ENCODE data around the gene NMS. TPM values are rescaled to one million over a fixed set of nuclear protein-coding genes. Genes with fewer than 3 reads are reported as not detected.

The NMS gene
- total RNA-seq, 1 experiment from 2014 or later, result not detected

DNA sequence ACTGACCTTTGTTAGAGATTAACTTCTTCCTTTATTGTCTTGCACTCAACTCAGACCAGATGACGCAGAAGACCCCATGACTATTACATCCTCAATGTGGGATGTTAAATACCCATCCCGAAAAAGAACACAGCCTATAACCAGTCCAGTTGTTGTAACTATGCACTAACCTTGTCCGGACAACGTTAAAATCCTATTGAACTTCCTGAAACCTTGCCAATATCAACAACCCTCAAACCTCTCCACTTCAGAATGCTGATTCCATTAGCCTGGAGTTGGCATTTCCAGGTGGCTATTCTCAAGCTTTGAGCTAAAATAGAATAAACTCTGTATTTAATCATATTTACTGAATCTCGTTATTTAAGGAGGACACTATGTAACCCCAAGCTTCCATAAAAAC lies 13.6 kb downstream of the NMS start:
- no peak overlapping the region for H3K27ac ChIP-seq (ENCODE audit: low read length)
- DNase-seq (no peak), ATAC-seq (no peak)
- no peaks in the 10 kb centered on the region for H4K20me1 ChIP-seq (ENCODE audit: low read length)
- H3K9ac ChIP-seq (ENCODE audit: low read length), result no peak overlapping the region
- no peak overlapping the region for H3K4me2 ChIP-seq (ENCODE audit: low read length)
- POLR2A ChIA-PET (ENCODE audit: unreplicated experiment), result no interaction called here
- H3K36me3 ChIP-seq (ENCODE audit: low read depth, low read length), result no peaks in the 10 kb centered on the region
- CTCF ChIA-PET, result no interaction called here
- no TSS peak for BruUV-seq (replicated peaks)
- H3F3A ChIP-seq (ENCODE audit: low read length, unreplicated experiment), result no peaks in the 10 kb centered on the region
- TF ChIP-seq, protein P1, sequence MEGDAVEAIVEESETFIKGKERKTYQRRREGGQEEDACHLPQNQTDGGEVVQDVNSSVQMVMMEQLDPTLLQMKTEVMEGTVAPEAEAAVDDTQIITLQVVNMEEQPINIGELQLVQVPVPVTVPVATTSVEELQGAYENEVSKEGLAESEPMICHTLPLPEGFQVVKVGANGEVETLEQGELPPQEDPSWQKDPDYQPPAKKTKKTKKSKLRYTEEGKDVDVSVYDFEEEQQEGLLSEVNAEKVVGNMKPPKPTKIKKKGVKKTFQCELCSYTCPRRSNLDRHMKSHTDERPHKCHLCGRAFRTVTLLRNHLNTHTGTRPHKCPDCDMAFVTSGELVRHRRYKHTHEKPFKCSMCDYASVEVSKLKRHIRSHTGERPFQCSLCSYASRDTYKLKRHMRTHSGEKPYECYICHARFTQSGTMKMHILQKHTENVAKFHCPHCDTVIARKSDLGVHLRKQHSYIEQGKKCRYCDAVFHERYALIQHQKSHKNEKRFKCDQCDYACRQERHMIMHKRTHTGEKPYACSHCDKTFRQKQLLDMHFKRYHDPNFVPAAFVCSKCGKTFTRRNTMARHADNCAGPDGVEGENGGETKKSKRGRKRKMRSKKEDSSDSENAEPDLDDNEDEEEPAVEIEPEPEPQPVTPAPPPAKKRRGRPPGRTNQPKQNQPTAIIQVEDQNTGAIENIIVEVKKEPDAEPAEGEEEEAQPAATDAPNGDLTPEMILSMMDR (conservative IDR thresholded peaks at IDR 0.05; ENCODE audit: low read depth, low read length), result no peak
- TF ChIP-seq EZH2 (IDR thresholded peaks at IDR 0.05; ENCODE audit: low read length, unreplicated experiment) (no peak), EZH2phosphoT487 (IDR thresholded peaks at IDR 0.05; ENCODE audit: borderline replicate concordance, low read length) (no peak)
- peaks cover 36% of the 10 kb centered on the region for H3K27me3 ChIP-seq (ENCODE audit: low read length)
- no peak overlapping the region for H3K4me3 ChIP-seq (ENCODE audit: low read length)
- H3K9me2 ChIP-seq (replicated peaks; ENCODE audit: low read length), result no peaks in the 10 kb centered on the region
- H2AFZ ChIP-seq (ENCODE audit: low read length), result no peak overlapping the region
- H3K79me2 ChIP-seq (ENCODE audit: low read length), result no peaks in the 10 kb centered on the region
- intact Hi-C loops (cut with micrococcal nuclease), result no loop called here
- H3K4me1 ChIP-seq (ENCODE audit: insufficient read depth, low read length), result no peaks in the 10 kb centered on the region
- no peaks in the 10 kb centered on the region for H3K9me3 ChIP-seq (ENCODE audit: low read length)

DNA sequence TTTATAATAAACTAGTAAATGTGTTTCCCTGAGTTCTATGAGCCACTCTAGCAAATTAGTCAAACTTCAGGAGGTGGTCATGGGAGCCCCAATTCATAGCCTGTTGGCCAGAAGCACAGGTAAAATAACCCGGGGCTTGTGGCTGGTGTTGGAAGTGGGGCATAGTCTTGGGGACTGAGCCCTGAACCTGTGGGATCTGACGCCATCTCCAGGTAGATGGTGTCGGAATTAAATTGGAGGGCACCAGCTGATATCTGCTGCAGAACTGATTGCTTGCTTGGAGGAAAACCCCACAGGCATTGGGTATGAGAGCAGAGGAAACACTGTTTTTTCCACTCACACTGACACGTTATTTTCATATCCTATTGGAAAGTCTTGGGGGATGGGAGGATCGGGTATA lies 14.1 kb downstream of the NMS start:
- no peaks in the 10 kb centered on the region for H3K9me3 ChIP-seq (ENCODE audit: low read length)
- ChIA-PET CTCF (no interaction called here), POLR2A (ENCODE audit: unreplicated experiment) (no interaction called here)
- H3K4me2 ChIP-seq (ENCODE audit: low read length), result no peak overlapping the region
- H3K9ac ChIP-seq (ENCODE audit: low read length), result no peak overlapping the region
- H3K79me2 ChIP-seq (ENCODE audit: low read length), result no peaks in the 10 kb centered on the region
- TF ChIP-seq, protein P1 (conservative IDR thresholded peaks at IDR 0.05; ENCODE audit: low read depth, low read length), result no peak
- TF ChIP-seq EZH2phosphoT487 (IDR thresholded peaks at IDR 0.05; ENCODE audit: borderline replicate concordance, low read length) (no peak), EZH2 (IDR thresholded peaks at IDR 0.05; ENCODE audit: low read length, unreplicated experiment) (no peak)
- no peaks in the 10 kb centered on the region for H3K4me1 ChIP-seq (ENCODE audit: insufficient read depth, low read length)
- H3K9me2 ChIP-seq (replicated peaks; ENCODE audit: low read length), result no peaks in the 10 kb centered on the region
- ATAC-seq, result no peak
- H4K20me1 ChIP-seq (ENCODE audit: low read length), result no peaks in the 10 kb centered on the region
- intact Hi-C loops (cut with micrococcal nuclease), result no loop called here
- H3K27ac ChIP-seq (ENCODE audit: low read length), result no peak overlapping the region
- H2AFZ ChIP-seq (ENCODE audit: low read length), result no peak overlapping the region
- no TSS peak for BruUV-seq (replicated peaks)
- H3K4me3 ChIP-seq (ENCODE audit: low read length), result no peak overlapping the region
- no peaks in the 10 kb centered on the region for H3K36me3 ChIP-seq (ENCODE audit: low read depth, low read length)
- DNase-seq, result no peak
- no peaks in the 10 kb centered on the region for H3F3A ChIP-seq (ENCODE audit: low read length, unreplicated experiment)
- H3K27me3 ChIP-seq (ENCODE audit: low read length), result peaks cover 31% of the 10 kb centered on the region

GRCh38 chr2:100485396-100485795 lies 15.1 kb downstream of the NMS start:
- H3K27me3 ChIP-seq (ENCODE audit: low read length), result peaks cover 25% of the 10 kb centered on the region
- BruUV-seq (replicated peaks), result no TSS peak
- TF ChIP-seq EZH2phosphoT487 (IDR thresholded peaks at IDR 0.05; ENCODE audit: borderline replicate concordance, low read length) (no peak), EZH2 (IDR thresholded peaks at IDR 0.05; ENCODE audit: low read length, unreplicated experiment) (no peak)
- TF ChIP-seq, protein P1 (conservative IDR thresholded peaks at IDR 0.05; ENCODE audit: low read depth, low read length), result no peak
- ATAC-seq (no peak), DNase-seq (no peak)
- no peak overlapping the region for H3K4me3 ChIP-seq (ENCODE audit: low read length)
- POLR2A ChIA-PET (ENCODE audit: unreplicated experiment), result no interaction called here
- H3K9ac ChIP-seq (ENCODE audit: low read length), result no peak overlapping the region
- H3K79me2 ChIP-seq (ENCODE audit: low read length), result no peaks in the 10 kb centered on the region
- no peaks in the 10 kb centered on the region for H4K20me1 ChIP-seq (ENCODE audit: low read length)
- CTCF ChIA-PET, result no interaction called here
- H3K9me2 ChIP-seq (replicated peaks; ENCODE audit: low read length), result no peaks in the 10 kb centered on the region
- no peak overlapping the region for H3K27ac ChIP-seq (ENCODE audit: low read length)
- no peaks in the 10 kb centered on the region for H3K4me1 ChIP-seq (ENCODE audit: insufficient read depth, low read length)
- no peaks in the 10 kb centered on the region for H3F3A ChIP-seq (ENCODE audit: low read length, unreplicated experiment)
- no peak overlapping the region for H2AFZ ChIP-seq (ENCODE audit: low read length)
- intact Hi-C loops (cut with micrococcal nuclease), result no loop called here
- H3K36me3 ChIP-seq (ENCODE audit: low read depth, low read length), result no peaks in the 10 kb centered on the region
- H3K4me2 ChIP-seq (ENCODE audit: low read length), result no peak overlapping the region
- H3K9me3 ChIP-seq (ENCODE audit: low read length), result no peaks in the 10 kb centered on the region

All from PC-3 (cell line).